ENCODE measurements around the gene ZDHHC20.

- TF ChIP-seq MAFG (CRISPR knock-in tag; IDR thresholded peaks at IDR 0.05) (no peak), STAT6 (CRISPR knock-in tag; IDR thresholded peaks at IDR 0.05; ENCODE audit: borderline replicate concordance) (no peak), HNRNPH1 (optimal IDR thresholded peaks at IDR 0.05; ENCODE audit: low read depth, low read length) (no peak), RAD21 (CRISPR knock-in tag; IDR thresholded peaks at IDR 0.05) (no peak), ETS1 (CRISPR knock-in tag; IDR thresholded peaks at IDR 0.05) (no peak), EP300 (IDR thresholded peaks at IDR 0.05; ENCODE audit: low read depth in 2 of 2, low read length in 2 of 2) (no peak), EP300 (CRISPR knock-in tag; IDR thresholded peaks at IDR 0.05; ENCODE audit: borderline replicate concordance) (no peak), SP1 (IDR thresholded peaks at IDR 0.05) (no peak), SP1 (CRISPR knock-in tag; IDR thresholded peaks at IDR 0.05) (no peak), HIVEP1 (CRISPR knock-in tag; IDR thresholded peaks at IDR 0.05) (no peak), ATF6 (CRISPR knock-in tag; conservative IDR thresholded peaks at IDR 0.05) (no peak)
These were observed 7.4 kb upstream of the ZDHHC20 start for GRCh38 chr13:21466527-21466926.
